Measurements from ENCODE around the gene AADACL4.
"Not testable (repeated sequence)": the region's sequence is repeated elsewhere in the genome, so short reads cannot be mapped to it uniquely, and the experiment has no call there.

The AADACL4 gene

DNA sequence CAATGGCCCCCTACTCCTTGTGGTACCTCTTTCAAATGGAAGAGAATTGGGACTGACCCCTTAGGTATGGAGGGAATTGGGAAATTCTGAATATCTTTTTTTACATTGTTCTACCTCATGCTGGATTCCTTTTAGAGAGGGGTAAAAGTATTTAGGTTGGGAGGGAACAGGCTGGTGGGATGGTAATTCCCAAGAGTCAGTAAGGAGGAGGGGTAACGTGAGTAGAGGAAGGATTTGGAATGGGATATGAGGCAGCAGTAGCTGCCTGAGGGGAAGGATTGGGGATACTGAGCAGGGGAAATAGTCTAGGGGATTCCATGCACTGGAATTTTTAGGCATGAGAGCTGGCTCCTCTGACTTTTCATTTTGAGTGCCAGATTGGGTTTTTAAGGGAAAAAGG lies 68.2 kb downstream of the AADACL4 start:
- H3K9ac ChIP-seq (ENCODE audit: low read length): no peak overlapping the region
- H3K27me3 ChIP-seq (ENCODE audit: control insufficient read depth, insufficient read depth, low read length): no peaks in the 10 kb centered on the region
- no peak overlapping the region for H3K4me3 ChIP-seq (ENCODE audit: low read length)
- H3K27ac ChIP-seq (ENCODE audit: low read depth, low read length): no peak overlapping the region
- no peaks in the 10 kb centered on the region for H3K36me3 ChIP-seq (ENCODE audit: control insufficient read depth, insufficient read depth, low read length)
- no peaks in the 10 kb centered on the region for H3K4me1 ChIP-seq (ENCODE audit: control insufficient read depth, insufficient read depth, low read length)

GRCh38 chr1:12712929-12713328 lies 69.0 kb downstream of the AADACL4 start:
- Histone ChIP-seq H3K27me3 (ENCODE audit: control insufficient read depth, insufficient read depth, low read length) (no peaks in the 10 kb centered on the region), H3K4me3 (ENCODE audit: low read length) (no peak overlapping the region), H3K9ac (ENCODE audit: low read length) (no peak overlapping the region), H3K4me1 (ENCODE audit: control insufficient read depth, insufficient read depth, low read length) (no peaks in the 10 kb centered on the region), H3K27ac (ENCODE audit: low read depth, low read length) (no peak overlapping the region), H3K36me3 (ENCODE audit: control insufficient read depth, insufficient read depth, low read length) (no peaks in the 10 kb centered on the region)

- not testable (repeated sequence) for H3K36me3 ChIP-seq (ENCODE audit: control insufficient read depth, insufficient read depth, low read length); H3K27me3 ChIP-seq (ENCODE audit: control insufficient read depth, insufficient read depth, low read length); H3K27ac ChIP-seq (ENCODE audit: low read depth, low read length); H3K9ac ChIP-seq (ENCODE audit: low read length); H3K4me1 ChIP-seq (ENCODE audit: control insufficient read depth, insufficient read depth, low read length); H3K4me3 ChIP-seq (ENCODE audit: low read length)
Measured at GRCh38 chr1:12713651-12714050, 69.8 kb downstream of the AADACL4 start.

GRCh38 chr1:12714710-12715475 lies 71.0 kb downstream of the AADACL4 start:
- no peaks in the 10 kb centered on the region for H3K27me3 ChIP-seq (ENCODE audit: control insufficient read depth, insufficient read depth, low read length)

GRCh38 chr1:12715896-12716437 lies 72.1 kb downstream of the AADACL4 start, which contains the start of gene AADACL3:
Gene AADACL3, plus strand, starts transcription at chr1:12716110. Its CDS starts 67 bp downstream, at chr1:12716177.
- Histone ChIP-seq H3K36me3 (ENCODE audit: control insufficient read depth, insufficient read depth, low read length) (no peaks in the 10 kb centered on the region), H3K27ac (ENCODE audit: low read depth, low read length) (no peak within 1 kb of the TSS), H3K4me1 (ENCODE audit: control insufficient read depth, insufficient read depth, low read length) (no peaks in the 10 kb centered on the region), H3K4me3 (ENCODE audit: low read length) (no peak within 1 kb of the TSS), H3K9ac (ENCODE audit: low read length) (no peak within 1 kb of the TSS), H3K27me3 (ENCODE audit: control insufficient read depth, insufficient read depth, low read length) (no peaks in the 10 kb centered on the region)

More at GRCh38 chr1:12714710-12715475, 71.0 kb downstream of the AADACL4 start:
- H3K4me3 ChIP-seq (ENCODE audit: low read length): no peak overlapping the region
- H3K4me1 ChIP-seq (ENCODE audit: control insufficient read depth, insufficient read depth, low read length): no peaks in the 10 kb centered on the region
- H3K9ac ChIP-seq (ENCODE audit: low read length): no peak overlapping the region
- H3K36me3 ChIP-seq (ENCODE audit: control insufficient read depth, insufficient read depth, low read length): no peaks in the 10 kb centered on the region
- no peak overlapping the region for H3K27ac ChIP-seq (ENCODE audit: low read depth, low read length)
